ENCODE results near the gene BANF2.
"Not testable (repeated sequence)": the region's sequence is repeated elsewhere in the genome, so short reads cannot be mapped to it uniquely, and the experiment has no call there.

The BANF2 gene

GRCh38 chr20:17766226-17766625 lies 66.5 kb downstream of the BANF2 start:
- no peak for DNase-seq (ENCODE audit: low read depth)

GRCh38 chr20:17767624-17768023 lies 67.9 kb downstream of the BANF2 start:
- DNase-seq (ENCODE audit: low read depth) = no peak

GRCh38 chr20:17768271-17768670 lies 68.5 kb downstream of the BANF2 start:
- DNase-seq (ENCODE audit: low read depth) = no peak

DNA sequence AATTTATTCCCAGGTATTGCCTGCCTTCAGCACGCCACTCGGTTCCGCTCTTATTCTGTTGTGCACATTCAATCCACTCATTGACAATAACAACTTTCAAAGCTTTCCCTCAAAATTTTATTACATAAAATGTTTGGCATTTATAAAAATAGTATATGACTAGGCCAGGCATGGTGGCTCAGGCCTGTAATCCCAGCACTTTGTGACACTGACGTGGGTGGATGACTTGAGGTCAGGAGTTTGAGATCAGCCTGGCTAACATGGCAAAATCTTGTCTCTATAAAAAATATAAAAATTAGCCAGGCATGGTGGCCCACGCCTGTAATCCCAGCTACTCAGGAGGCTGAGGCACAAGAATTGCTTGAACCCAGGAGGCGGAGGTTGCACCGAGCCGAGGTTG lies 70.0 kb downstream of the BANF2 start:
- DNase-seq (ENCODE audit: low read depth) = not testable (repeated sequence)

- DNase-seq (ENCODE audit: low read depth) = no peak
These were observed 71.6 kb downstream of the BANF2 start for GRCh38 chr20:17771206-17772004.

GRCh38 chr20:17772005-17772343 lies 72.2 kb downstream of the BANF2 start:
- DNase-seq (ENCODE audit: low read depth) = no peak

DNA sequence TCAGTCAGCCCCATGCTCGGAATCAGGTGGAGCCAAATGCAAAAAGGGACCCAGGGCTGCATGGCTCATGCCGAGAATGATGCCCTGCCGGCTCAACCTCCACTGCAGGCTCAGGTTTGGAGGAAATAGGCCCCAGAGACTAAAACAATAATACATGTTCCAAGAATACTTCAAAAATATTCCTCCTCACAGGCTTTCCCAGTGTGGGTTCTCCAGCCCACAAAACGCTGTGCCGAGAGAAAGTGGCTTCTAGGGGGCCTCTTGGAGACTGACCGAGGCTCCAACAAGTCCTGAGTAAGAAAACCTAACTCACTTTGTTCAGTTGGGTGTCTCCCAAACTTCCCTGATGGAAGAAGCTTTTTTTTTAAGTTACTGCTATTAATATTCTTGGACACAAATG lies 73.9 kb downstream of the BANF2 start:
- DNase-seq (ENCODE audit: low read depth) = no peak

- no peak for DNase-seq (ENCODE audit: low read depth)
These were observed 75.8 kb downstream of the BANF2 start for GRCh38 chr20:17775600-17775999.

DNA sequence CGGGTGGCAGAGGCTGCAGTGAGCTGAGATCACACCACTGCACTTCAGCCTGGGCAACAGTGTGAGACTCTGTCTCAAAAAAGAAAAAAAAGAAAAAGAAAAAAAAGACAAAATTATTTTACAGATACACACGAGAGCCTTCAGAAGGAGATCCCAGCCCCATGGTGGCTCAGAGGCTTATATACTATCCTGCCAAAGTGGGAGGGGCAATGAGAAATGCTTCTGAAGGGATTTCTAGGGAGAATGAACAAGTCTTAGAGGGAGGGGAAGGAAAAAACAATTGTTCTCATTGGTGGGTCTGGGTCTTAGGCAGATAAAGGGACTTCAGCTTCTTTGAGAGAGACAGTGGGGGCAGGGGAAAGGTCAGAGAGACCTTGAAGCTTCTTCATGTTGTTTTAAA lies 76.8 kb downstream of the BANF2 start:
- no peak for DNase-seq (ENCODE audit: low read depth)

- not testable (repeated sequence) for DNase-seq (ENCODE audit: low read depth)
These were observed 79.2 kb downstream of the BANF2 start for GRCh38 chr20:17779011-17779410.

GRCh38 chr20:17782768-17783167 lies 83.0 kb downstream of the BANF2 start:
- no peak for DNase-seq (ENCODE audit: low read depth)

- DNase-seq (ENCODE audit: low read depth) = no peak
These were observed 83.9 kb downstream of the BANF2 start for GRCh38 chr20:17783671-17784070.

DNA sequence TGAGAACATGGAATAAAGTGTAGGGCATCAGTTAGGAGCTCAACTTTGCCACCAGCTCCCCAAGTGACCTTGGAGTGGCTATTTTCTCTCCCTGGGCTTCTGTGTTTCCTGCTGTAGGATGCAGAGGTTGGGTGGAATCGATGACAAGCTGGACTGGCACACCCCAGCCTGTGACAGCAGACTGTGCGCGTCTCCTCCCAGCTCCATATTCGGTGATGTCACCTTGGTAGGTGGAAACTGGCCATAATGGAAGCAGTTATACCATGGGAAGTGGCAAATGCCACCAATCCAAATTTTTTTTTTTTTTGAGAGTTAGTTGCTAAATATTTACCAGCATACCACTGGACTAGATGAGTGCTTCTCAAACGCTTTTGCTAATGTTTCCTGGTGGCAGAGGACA lies 85.2 kb downstream of the BANF2 start:
- no peak for DNase-seq (ENCODE audit: low read depth)

Data from stimulated activated CD8-positive, alpha-beta memory T cell treated with anti-CD3 and anti-CD28 coated beads, Interleukin-15, amount 100 ng/mL, for 1 hour (primary cell).